HepG2 (cell line): ENCODE results near the gene PRSS36. TPM values are rescaled to one million over a fixed set of nuclear protein-coding genes. Genes with fewer than 3 reads are reported as not detected.

Experiments
- polyA plus RNA-seq, 8 experiments: library from polyadenylated mRNA; depleted of rRNA in 3 of 8; stranded (reverse) in 7 of 8; unstranded in 1 of 8; fragments of >200 nt; fragmentation: Illumina TruSeq in 4 of 8; extraction: Trizol in 4 of 8; gene quantifications; 2 replicates each; pipeline versions ENCODE4 v1.2.1 to v1.2.3, GENCODE V29; 2011 to 2016; ENCODE audit warnings: low read depth in 4 of 8, missing spikeins in 1 of 8, mixed read lengths in 1 of 8; ENCODE audit not compliant: insufficient read depth in 1 of 8
- small RNA-seq, 3 experiments: library from RNA; depleted of rRNA; stranded (forward); fragments of <200 nt; gene quantifications; one replicate each; pipeline ENCODE3, GENCODE V24; 2012; ENCODE audit warnings: low read depth in 2 of 3, low replicate concordance in 1 of 3; ENCODE audit not compliant: insufficient read length in 3 of 3, insufficient read depth in 2 of 3
- total RNA-seq, 5 experiments: library from RNA; depleted of rRNA; stranded (reverse); fragments of >200 nt; fragmentation: Illumina TruSeq; extraction: Trizol; gene quantifications; 2 replicates each; pipeline ENCODE4 v1.2.3, GENCODE V29; 2016; ENCODE audit warnings: low read depth in 1 of 5

The PRSS36 gene
- total and polyA plus RNA-seq, 2 of the 13 experiments (the other 11 are each of a cell fraction or from before 2014, with no cell fraction given): 1.5 to 2.1 TPM

Small RNA genes within 50 kb of the gene (small RNA-seq; reads per million reads assigned to genes)
- gene AC009088.4 (0 reads per million in 3 experiments), gene NDUFA3P6 (0 reads per million in 3 experiments)

Other genes with a start within 250 kb of the PRSS36 start
- gene FBXL19, start 226.5 kb downstream of the PRSS36 start, total RNA-seq (2016; rRNA removed; fragmentation: Illumina TruSeq; extraction: Trizol): 7.4 and 13.7 TPM in 2 replicates
- gene FBXL19, start 226.5 kb downstream of the PRSS36 start, polyA plus RNA-seq (2011; rRNA removed): 6.0 and 10.1 TPM in 2 replicates
- 6.3 and 11.4 TPM in 2 replicates for gene ORAI3, start 201.0 kb downstream of the PRSS36 start, total RNA-seq (2016; rRNA removed; fragmentation: Illumina TruSeq; extraction: Trizol)
- gene ORAI3, start 201.0 kb downstream of the PRSS36 start, polyA plus RNA-seq (2011; rRNA removed): 32.0 and 41.3 TPM in 2 replicates
- gene SETD1A, start 192.3 kb downstream of the PRSS36 start, total RNA-seq (2016; rRNA removed; fragmentation: Illumina TruSeq; extraction: Trizol): 3.6 and 5.6 TPM in 2 replicates
- 3.2 and 3.8 TPM in 2 replicates for gene SETD1A, start 192.3 kb downstream of the PRSS36 start, polyA plus RNA-seq (2011; rRNA removed)
- gene HSD3B7, start 164.9 kb downstream of the PRSS36 start, total RNA-seq (2016; rRNA removed; fragmentation: Illumina TruSeq; extraction: Trizol): 58.8 and 69.7 TPM in 2 replicates
- 32.9 and 40.9 TPM in 2 replicates for gene HSD3B7, start 164.9 kb downstream of the PRSS36 start, polyA plus RNA-seq (2011; rRNA removed)
- gene STX1B, start 139.4 kb downstream of the PRSS36 start, total RNA-seq (2016; rRNA removed; fragmentation: Illumina TruSeq; extraction: Trizol): 1.7 and 3.0 TPM in 2 replicates
- 1.3 and 2.1 TPM in 2 replicates for gene STX1B, start 139.4 kb downstream of the PRSS36 start, polyA plus RNA-seq (2011; rRNA removed)
- 29.2 and 31.3 TPM in 2 replicates for gene STX4, start 116.5 kb downstream of the PRSS36 start, total RNA-seq (2016; rRNA removed; fragmentation: Illumina TruSeq; extraction: Trizol)
- 34.6 and 37.0 TPM in 2 replicates for gene STX4, start 116.5 kb downstream of the PRSS36 start, polyA plus RNA-seq (2011; rRNA removed)
- 7.5 and 9.8 TPM in 2 replicates for gene ZNF668, start 75.8 kb downstream of the PRSS36 start, total RNA-seq (2016; rRNA removed; fragmentation: Illumina TruSeq; extraction: Trizol)
- gene ZNF668, start 75.8 kb downstream of the PRSS36 start, polyA plus RNA-seq (2011; rRNA removed): 3.8 and 4.0 TPM in 2 replicates
- gene ZNF646, start 75.6 kb downstream of the PRSS36 start, total RNA-seq (2016; rRNA removed; fragmentation: Illumina TruSeq; extraction: Trizol): 7.8 and 10.9 TPM in 2 replicates
- gene ZNF646, start 75.6 kb downstream of the PRSS36 start, polyA plus RNA-seq (2011; rRNA removed): 3.4 and 4.4 TPM in 2 replicates
- 0.65 and 2.2 TPM in 2 replicates for gene PRSS53, start 61.1 kb downstream of the PRSS36 start, total RNA-seq (2016; rRNA removed; fragmentation: Illumina TruSeq; extraction: Trizol)
- 6.9 and 7.4 TPM in 2 replicates for gene PRSS53, start 61.1 kb downstream of the PRSS36 start, polyA plus RNA-seq (2011; rRNA removed)
- 92.1 and 141 TPM in 2 replicates for gene VKORC1, start 55.3 kb downstream of the PRSS36 start, total RNA-seq (2016; rRNA removed; fragmentation: Illumina TruSeq; extraction: Trizol)
- 613 and 615 TPM in 2 replicates for gene VKORC1, start 55.3 kb downstream of the PRSS36 start, polyA plus RNA-seq (2011; rRNA removed)
- gene BCKDK, start 41.7 kb downstream of the PRSS36 start, total RNA-seq (2016; rRNA removed; fragmentation: Illumina TruSeq; extraction: Trizol): 24.9 and 25.2 TPM in 2 replicates
- 42.6 and 54.2 TPM in 2 replicates for gene BCKDK, start 41.7 kb downstream of the PRSS36 start, polyA plus RNA-seq (2011; rRNA removed)
- 69.5 and 79.0 TPM in 2 replicates for gene KAT8, start 32.4 kb downstream of the PRSS36 start, total RNA-seq (2016; rRNA removed; fragmentation: Illumina TruSeq; extraction: Trizol)
- 84.2 and 85.3 TPM in 2 replicates for gene KAT8, start 32.4 kb downstream of the PRSS36 start, polyA plus RNA-seq (2011; rRNA removed)
- gene PRSS8, start 14.3 kb downstream of the PRSS36 start, total RNA-seq (2016; rRNA removed; fragmentation: Illumina TruSeq; extraction: Trizol): 1.2 and 2.6 TPM in 2 replicates
- 7.2 and 20.0 TPM in 2 replicates for gene PRSS8, start 14.3 kb downstream of the PRSS36 start, polyA plus RNA-seq (2011; rRNA removed)
- 64.8 and 68.1 TPM in 2 replicates for gene FUS, start 30.1 kb upstream of the PRSS36 start, total RNA-seq (2016; rRNA removed; fragmentation: Illumina TruSeq; extraction: Trizol)
- gene FUS, start 30.1 kb upstream of the PRSS36 start, polyA plus RNA-seq (2011; rRNA removed): 168 and 176 TPM in 2 replicates
- 4.4 and 4.8 TPM in 2 replicates for gene PYCARD, start 52.7 kb upstream of the PRSS36 start, total RNA-seq (2016; rRNA removed; fragmentation: Illumina TruSeq; extraction: Trizol)
- 6.0 and 9.2 TPM in 2 replicates for gene PYCARD, start 52.7 kb upstream of the PRSS36 start, polyA plus RNA-seq (2011; rRNA removed)
- not detected in 2 replicates for gene TRIM72, start 64.1 kb upstream of the PRSS36 start, total RNA-seq (2016; rRNA removed; fragmentation: Illumina TruSeq; extraction: Trizol)
- not detected in 2 replicates for gene TRIM72, start 64.1 kb upstream of the PRSS36 start, polyA plus RNA-seq (2011; rRNA removed)
- gene PYDC1, start 67.1 kb upstream of the PRSS36 start, total RNA-seq (2016; rRNA removed; fragmentation: Illumina TruSeq; extraction: Trizol): not detected in 2 replicates
- gene PYDC1, start 67.1 kb upstream of the PRSS36 start, polyA plus RNA-seq (2011; rRNA removed): not detected in 2 replicates
- gene ITGAM, start 109.9 kb upstream of the PRSS36 start, total RNA-seq (2016; rRNA removed; fragmentation: Illumina TruSeq; extraction: Trizol): 0.11 and 0.20 TPM in 2 replicates
- 0.01 and 0.09 TPM in 2 replicates for gene ITGAM, start 109.9 kb upstream of the PRSS36 start, polyA plus RNA-seq (2011; rRNA removed)
- gene ITGAX, start 205.1 kb upstream of the PRSS36 start, total RNA-seq (2016; rRNA removed; fragmentation: Illumina TruSeq; extraction: Trizol): not detected in 2 replicates
- gene ITGAX, start 205.1 kb upstream of the PRSS36 start, polyA plus RNA-seq (2011; rRNA removed): 0.32 and 0.42 TPM in 2 replicates
- gene ITGAD, start 243.3 kb upstream of the PRSS36 start, total RNA-seq (2016; rRNA removed; fragmentation: Illumina TruSeq; extraction: Trizol): not detected in 2 replicates
- not detected in 2 replicates for gene ITGAD, start 243.3 kb upstream of the PRSS36 start, polyA plus RNA-seq (2011; rRNA removed)